ENCODE data around the gene SP3. TPM values are rescaled to one million over a fixed set of nuclear protein-coding genes. Genes with fewer than 3 reads are reported as not detected.

SP3 gene
- polyA plus RNA-seq, 4 donors = 100 to 135 (median 126) TPM

- DNase-seq (ENCODE audit: low read depth in 4 of 4, low spot score in 3 of 4) = no peak
Observed at GRCh38 chr2:173865971-173866873, 99.0 kb downstream of the SP3 start.

DNA sequence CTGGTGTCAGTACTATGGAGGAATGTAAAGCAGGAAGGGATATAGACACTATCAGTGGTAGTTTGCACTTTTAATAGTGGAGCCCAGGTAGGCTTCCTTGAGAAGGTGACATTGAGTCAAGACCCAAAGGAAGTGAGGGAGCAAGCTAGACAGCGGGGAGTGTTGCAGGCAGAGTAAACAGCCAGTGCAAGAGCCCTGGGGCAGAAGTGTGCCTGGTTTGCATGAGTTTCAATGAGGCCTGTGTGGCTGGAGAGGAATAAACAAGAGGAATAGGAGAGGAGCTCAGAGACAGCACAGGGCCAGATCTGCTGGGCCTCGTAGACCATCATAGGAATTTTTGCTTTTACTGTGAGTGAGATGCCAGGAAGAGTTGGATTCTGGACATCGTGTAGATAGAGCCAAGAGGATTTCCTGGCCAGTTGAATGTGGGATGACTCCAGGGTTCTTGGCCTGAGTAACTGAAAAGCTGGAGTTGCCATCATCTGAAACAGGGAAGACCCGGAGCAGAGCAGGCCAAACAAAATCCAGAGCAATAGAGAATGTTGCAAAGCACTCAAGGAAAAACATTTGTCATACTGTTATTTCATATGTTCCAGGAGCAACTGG is 102.5 kb downstream of the SP3 start:
- DNase-seq (ENCODE audit: low read depth in 4 of 4, low spot score in 3 of 4) = no peak

GRCh38 chr2:173860566-173860965 is 104.6 kb downstream of the SP3 start:
- no peak for DNase-seq (ENCODE audit: low read depth in 4 of 4, low spot score in 3 of 4)

DNA sequence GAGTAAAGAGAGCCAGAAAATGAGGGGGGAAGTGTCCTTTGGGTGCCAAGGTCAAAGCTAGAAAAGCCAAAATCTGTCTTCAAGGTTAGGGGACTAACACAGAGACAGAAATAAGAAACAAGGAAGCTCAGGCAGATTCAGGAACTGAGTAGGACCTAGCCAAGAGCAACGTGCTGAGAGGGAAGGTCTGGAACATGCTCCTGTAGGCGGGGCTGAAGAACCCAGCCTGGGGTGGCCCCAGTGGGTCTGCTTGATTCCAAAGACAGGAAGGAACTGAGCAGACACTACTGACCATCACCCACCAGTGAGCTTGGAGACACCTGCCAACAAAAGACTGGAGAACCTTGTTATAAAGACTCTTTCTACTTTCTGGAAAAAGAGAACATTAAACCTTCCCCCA is 105.1 kb downstream of the SP3 start:
- DNase-seq (ENCODE audit: low read depth in 4 of 4, low spot score in 3 of 4) = no peak

DNA sequence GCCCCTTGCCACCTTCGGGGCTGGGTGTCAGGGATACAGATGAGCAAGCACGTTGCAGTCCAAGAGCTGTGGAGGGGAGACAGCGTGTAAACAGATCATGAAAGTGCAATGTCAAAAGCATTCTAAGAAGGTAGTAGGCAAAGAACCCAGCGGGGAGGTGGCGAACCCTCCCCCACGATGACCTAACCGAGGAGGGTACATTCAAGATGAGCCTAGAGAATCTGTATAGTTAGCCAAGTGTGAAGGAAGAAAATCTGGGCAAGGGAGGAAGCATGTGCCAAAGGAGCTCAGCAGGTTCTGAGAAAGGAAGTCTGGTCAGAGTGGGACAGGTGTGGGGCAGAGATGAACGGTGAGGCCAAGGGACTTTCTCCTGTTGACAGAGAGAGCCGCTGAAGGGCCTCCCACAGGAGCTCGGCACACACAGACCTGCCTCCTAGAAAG is 106.9 kb downstream of the SP3 start:
- no peak for DNase-seq (ENCODE audit: low read depth in 4 of 4, low spot score in 3 of 4)
